Measurements from ENCODE around the gene CLMP. TPM values are rescaled to one million over a fixed set of nuclear protein-coding genes. Genes with fewer than 3 reads are reported as not detected.
A peak's percentile ranks its signal among the peaks of the same experiment; 100 is the strongest.

Gene CLMP
- total RNA-seq (2014; rRNA removed; shearing (Covaris generic)) = 20.8 and 29.1 TPM in 2 replicates

- peak; percentile 79 for DNase-seq (ENCODE audit: low read depth)
These were observed at the start of gene CLMP for GRCh38 chr11:123195188-123196059. Gene CLMP (minus strand): TSS chr11:123195248. CDS start chr11:123194940, 308 bp downstream.

GRCh38 chr11:123241874-123242543 lies 47.0 kb upstream of the CLMP start:
- DNase-seq (ENCODE audit: low read depth) = no peak

GRCh38 chr11:123241294-123241693 lies 46.2 kb upstream of the CLMP start:
- no peak for DNase-seq (ENCODE audit: low read depth)

- DNase-seq (ENCODE audit: low read depth) = peak; percentile 70
These were observed 44.4 kb upstream of the CLMP start for GRCh38 chr11:123239191-123240150.

- DNase-seq (ENCODE audit: low read depth) = peak; percentile 56
These were observed 43.2 kb upstream of the CLMP start for GRCh38 chr11:123238297-123238696.

GRCh38 chr11:123236879-123237278 lies 41.8 kb upstream of the CLMP start:
- DNase-seq (ENCODE audit: low read depth) = no peak

GRCh38 chr11:123235656-123236261 lies 40.7 kb upstream of the CLMP start:
- no peak for DNase-seq (ENCODE audit: low read depth)

GRCh38 chr11:123235117-123235655 lies 40.1 kb upstream of the CLMP start:
- peak; percentile 54 for DNase-seq (ENCODE audit: low read depth)

GRCh38 chr11:123233975-123234334 lies 38.9 kb upstream of the CLMP start:
- DNase-seq (ENCODE audit: low read depth) = no peak

GRCh38 chr11:123233280-123233974 lies 38.4 kb upstream of the CLMP start:
- no peak for DNase-seq (ENCODE audit: low read depth)

GRCh38 chr11:123231777-123232176 lies 36.7 kb upstream of the CLMP start:
- DNase-seq (ENCODE audit: low read depth) = no peak

- DNase-seq (ENCODE audit: low read depth) = no peak
These were observed 36.2 kb upstream of the CLMP start for GRCh38 chr11:123231256-123231655.

GRCh38 chr11:123230346-123230745 lies 35.3 kb upstream of the CLMP start:
- no peak for DNase-seq (ENCODE audit: low read depth)

GRCh38 chr11:123228496-123229163 lies 33.6 kb upstream of the CLMP start:
- DNase-seq (ENCODE audit: low read depth) = no peak

- no peak for DNase-seq (ENCODE audit: low read depth)
These were observed 32.9 kb upstream of the CLMP start for GRCh38 chr11:123227763-123228495.

- DNase-seq (ENCODE audit: low read depth) = no peak
These were observed 26.5 kb upstream of the CLMP start for GRCh38 chr11:123221584-123221983.

GRCh38 chr11:123221096-123221561 lies 26.1 kb upstream of the CLMP start:
- no peak for DNase-seq (ENCODE audit: low read depth)

GRCh38 chr11:123219066-123219690 lies 24.1 kb upstream of the CLMP start:
- DNase-seq (ENCODE audit: low read depth) = no peak

- peak; percentile 29 for DNase-seq (ENCODE audit: low read depth)
These were observed 23.4 kb upstream of the CLMP start for GRCh38 chr11:123218451-123218850.

Measured in Daoy (cell line).